ENCODE data around the gene CPLX3.

The CPLX3 gene

DNA sequence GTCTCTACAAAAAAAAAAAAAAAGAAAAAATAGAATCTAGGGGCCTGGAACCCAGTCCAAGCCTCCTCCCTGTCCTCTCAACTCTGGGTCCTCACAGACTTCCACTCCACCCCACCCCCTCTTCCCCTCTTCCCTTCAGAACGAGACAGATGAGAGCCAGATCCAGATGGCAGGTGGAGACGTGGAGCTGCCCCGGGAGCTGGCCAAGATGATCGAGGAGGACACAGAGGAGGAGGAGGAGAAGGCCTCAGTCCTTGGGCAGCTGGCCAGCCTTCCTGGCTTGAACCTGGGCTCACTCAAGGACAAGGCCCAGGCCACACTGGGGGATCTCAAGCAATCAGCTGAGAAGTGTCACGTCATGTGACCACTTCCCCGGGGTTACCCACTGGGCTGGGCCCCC lies 3.6 kb downstream of the CPLX3 start:
- ATAC-seq: no peak
- TF ChIP-seq, protein P1, sequence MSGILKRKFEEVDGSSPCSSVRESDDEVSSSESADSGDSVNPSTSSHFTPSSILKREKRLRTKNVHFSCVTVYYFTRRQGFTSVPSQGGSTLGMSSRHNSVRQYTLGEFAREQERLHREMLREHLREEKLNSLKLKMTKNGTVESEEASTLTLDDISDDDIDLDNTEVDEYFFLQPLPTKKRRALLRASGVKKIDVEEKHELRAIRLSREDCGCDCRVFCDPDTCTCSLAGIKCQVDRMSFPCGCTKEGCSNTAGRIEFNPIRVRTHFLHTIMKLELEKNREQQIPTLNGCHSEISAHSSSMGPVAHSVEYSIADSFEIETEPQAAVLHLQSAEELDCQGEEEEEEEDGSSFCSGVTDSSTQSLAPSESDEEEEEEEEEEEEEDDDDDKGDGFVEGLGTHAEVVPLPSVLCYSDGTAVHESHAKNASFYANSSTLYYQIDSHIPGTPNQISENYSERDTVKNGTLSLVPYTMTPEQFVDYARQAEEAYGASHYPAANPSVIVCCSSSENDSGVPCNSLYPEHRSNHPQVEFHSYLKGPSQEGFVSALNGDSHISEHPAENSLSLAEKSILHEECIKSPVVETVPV (CRISPR knock-in tag; IDR thresholded peaks at IDR 0.05): no peak
- TF ChIP-seq RARB (CRISPR knock-in tag; IDR thresholded peaks at IDR 0.05): no peak
- TF ChIP-seq PPARA (CRISPR knock-in tag; IDR thresholded peaks at IDR 0.05; ENCODE audit: borderline replicate concordance): no peak
- no peak for TF ChIP-seq ZNF70 (CRISPR knock-in tag; IDR thresholded peaks at IDR 0.05)
- TF ChIP-seq ZNF565 (CRISPR knock-in tag; conservative IDR thresholded peaks at IDR 0.05; ENCODE audit: low read depth): no peak
- no peak for TF ChIP-seq ISL1 (CRISPR knock-in tag; IDR thresholded peaks at IDR 0.05)
- TF ChIP-seq ARNTL (CRISPR knock-in tag; IDR thresholded peaks at IDR 0.05; ENCODE audit: borderline replicate concordance, low read depth): no peak
- no peak for TF ChIP-seq BACH2 (CRISPR knock-in tag; IDR thresholded peaks at IDR 0.05; ENCODE audit: borderline replicate concordance)
- no peak for TF ChIP-seq CSDC2 (CRISPR knock-in tag; IDR thresholded peaks at IDR 0.05)
- TF ChIP-seq OSR1 (CRISPR knock-in tag; IDR thresholded peaks at IDR 0.05): no peak
- no peak for TF ChIP-seq ZNF8 (CRISPR knock-in tag; IDR thresholded peaks at IDR 0.05)
- TF ChIP-seq, protein P2, sequence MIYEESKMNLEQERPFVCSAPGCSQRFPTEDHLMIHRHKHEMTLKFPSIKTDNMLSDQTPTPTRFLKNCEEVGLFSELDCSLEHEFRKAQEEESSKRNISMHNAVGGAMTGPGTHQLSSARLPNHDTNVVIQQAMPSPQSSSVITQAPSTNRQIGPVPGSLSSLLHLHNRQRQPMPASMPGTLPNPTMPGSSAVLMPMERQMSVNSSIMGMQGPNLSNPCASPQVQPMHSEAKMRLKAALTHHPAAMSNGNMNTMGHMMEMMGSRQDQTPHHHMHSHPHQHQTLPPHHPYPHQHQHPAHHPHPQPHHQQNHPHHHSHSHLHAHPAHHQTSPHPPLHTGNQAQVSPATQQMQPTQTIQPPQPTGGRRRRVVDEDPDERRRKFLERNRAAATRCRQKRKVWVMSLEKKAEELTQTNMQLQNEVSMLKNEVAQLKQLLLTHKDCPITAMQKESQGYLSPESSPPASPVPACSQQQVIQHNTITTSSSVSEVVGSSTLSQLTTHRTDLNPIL (CRISPR knock-in tag; IDR thresholded peaks at IDR 0.05; ENCODE audit: low read depth): no peak
- no peak for TF ChIP-seq SNAI2 (CRISPR knock-in tag; IDR thresholded peaks at IDR 0.05)
- no peak for TF ChIP-seq ZFP3 (CRISPR knock-in tag; IDR thresholded peaks at IDR 0.05)
- TF ChIP-seq, protein P3, sequence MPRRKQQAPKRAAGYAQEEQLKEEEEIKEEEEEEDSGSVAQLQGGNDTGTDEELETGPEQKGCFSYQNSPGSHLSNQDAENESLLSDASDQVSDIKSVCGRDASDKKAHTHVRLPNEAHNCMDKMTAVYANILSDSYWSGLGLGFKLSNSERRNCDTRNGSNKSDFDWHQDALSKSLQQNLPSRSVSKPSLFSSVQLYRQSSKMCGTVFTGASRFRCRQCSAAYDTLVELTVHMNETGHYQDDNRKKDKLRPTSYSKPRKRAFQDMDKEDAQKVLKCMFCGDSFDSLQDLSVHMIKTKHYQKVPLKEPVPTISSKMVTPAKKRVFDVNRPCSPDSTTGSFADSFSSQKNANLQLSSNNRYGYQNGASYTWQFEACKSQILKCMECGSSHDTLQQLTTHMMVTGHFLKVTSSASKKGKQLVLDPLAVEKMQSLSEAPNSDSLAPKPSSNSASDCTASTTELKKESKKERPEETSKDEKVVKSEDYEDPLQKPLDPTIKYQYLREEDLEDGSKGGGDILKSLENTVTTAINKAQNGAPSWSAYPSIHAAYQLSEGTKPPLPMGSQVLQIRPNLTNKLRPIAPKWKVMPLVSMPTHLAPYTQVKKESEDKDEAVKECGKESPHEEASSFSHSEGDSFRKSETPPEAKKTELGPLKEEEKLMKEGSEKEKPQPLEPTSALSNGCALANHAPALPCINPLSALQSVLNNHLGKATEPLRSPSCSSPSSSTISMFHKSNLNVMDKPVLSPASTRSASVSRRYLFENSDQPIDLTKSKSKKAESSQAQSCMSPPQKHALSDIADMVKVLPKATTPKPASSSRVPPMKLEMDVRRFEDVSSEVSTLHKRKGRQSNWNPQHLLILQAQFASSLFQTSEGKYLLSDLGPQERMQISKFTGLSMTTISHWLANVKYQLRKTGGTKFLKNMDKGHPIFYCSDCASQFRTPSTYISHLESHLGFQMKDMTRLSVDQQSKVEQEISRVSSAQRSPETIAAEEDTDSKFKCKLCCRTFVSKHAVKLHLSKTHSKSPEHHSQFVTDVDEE (CRISPR knock-in tag; IDR thresholded peaks at IDR 0.05): no peak
- no peak for TF ChIP-seq TOX (CRISPR knock-in tag; IDR thresholded peaks at IDR 0.05; ENCODE audit: borderline replicate concordance)
- TF ChIP-seq ESRRG (CRISPR knock-in tag; IDR thresholded peaks at IDR 0.05): no peak

DNA sequence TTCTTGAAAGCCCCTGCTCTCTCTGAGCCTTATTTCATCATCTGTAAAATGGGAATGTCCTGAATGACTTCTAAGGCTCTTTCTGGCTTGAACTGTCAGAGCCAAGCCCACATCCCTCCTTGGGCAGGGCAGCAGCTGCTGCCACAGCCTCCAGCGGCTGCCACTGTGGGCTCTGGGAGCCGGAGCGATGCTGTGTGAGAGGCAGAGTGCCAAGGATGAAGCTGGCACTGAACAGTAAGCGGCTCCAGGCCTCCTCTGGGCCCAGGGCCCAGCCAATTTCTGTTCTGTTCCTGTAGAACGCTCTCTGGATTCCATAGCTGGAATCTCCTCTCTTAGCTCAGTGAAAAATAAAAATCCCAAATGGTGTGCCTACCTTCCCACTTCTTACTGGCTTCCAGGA lies 4.4 kb downstream of the CPLX3 start:
- no peak for TF ChIP-seq CSDC2 (CRISPR knock-in tag; IDR thresholded peaks at IDR 0.05)
- no peak for TF ChIP-seq ZNF70 (CRISPR knock-in tag; IDR thresholded peaks at IDR 0.05)
- TF ChIP-seq RARB (CRISPR knock-in tag; IDR thresholded peaks at IDR 0.05): no peak
- TF ChIP-seq ZC3H10 (CRISPR knock-in tag; IDR thresholded peaks at IDR 0.05): no peak
- no peak for TF ChIP-seq ZFP30 (CRISPR knock-in tag; IDR thresholded peaks at IDR 0.05)
- no peak for TF ChIP-seq ARNTL (CRISPR knock-in tag; IDR thresholded peaks at IDR 0.05; ENCODE audit: borderline replicate concordance, low read depth)
- TF ChIP-seq ZNF565 (CRISPR knock-in tag; conservative IDR thresholded peaks at IDR 0.05; ENCODE audit: low read depth): no peak
- TF ChIP-seq BACH2 (CRISPR knock-in tag; IDR thresholded peaks at IDR 0.05; ENCODE audit: borderline replicate concordance): no peak
- TF ChIP-seq, protein P1 (CRISPR knock-in tag; IDR thresholded peaks at IDR 0.05): no peak
- TF ChIP-seq ESRRG (CRISPR knock-in tag; IDR thresholded peaks at IDR 0.05): no peak
- no peak for TF ChIP-seq TCF4 (CRISPR knock-in tag; IDR thresholded peaks at IDR 0.05; ENCODE audit: borderline replicate concordance)
- ATAC-seq: no peak

DNA sequence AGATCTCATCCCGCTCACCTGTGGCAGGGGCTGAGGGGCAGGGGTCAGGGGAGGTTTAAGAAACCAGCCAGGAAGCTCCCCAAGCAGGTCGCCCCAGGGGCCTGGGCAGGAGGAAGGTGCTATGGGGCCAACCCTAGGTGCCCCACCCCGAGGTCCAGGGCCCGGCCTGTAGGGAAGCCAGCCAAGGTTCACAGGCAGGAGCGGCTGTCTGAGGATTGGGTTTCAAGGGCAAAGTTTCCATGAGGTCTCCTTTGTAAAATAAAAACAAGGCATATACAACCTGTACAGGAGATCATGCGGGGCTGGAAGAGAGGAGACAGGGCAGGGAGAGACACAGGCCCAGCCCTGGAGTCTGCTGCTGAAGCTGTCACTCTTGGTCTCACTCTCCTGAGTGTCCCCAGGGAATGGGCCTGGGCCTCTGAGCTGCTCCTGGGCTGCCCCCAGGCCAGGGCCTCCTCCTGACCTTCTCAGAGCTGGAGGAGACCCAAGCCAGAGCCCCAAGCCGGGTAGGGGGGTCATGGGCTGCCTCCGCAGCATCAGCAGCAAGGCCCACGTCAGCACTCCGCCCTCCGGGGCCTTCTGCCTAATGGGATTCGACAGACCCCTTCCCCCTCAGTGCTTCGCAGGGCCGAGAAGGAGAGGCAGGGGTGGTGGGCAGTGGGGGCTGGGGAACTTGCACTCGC lies 5.5 kb downstream of the CPLX3 start:
- no peak for ATAC-seq
- no peak for TF ChIP-seq TOX (CRISPR knock-in tag; IDR thresholded peaks at IDR 0.05; ENCODE audit: borderline replicate concordance)
- TF ChIP-seq GLIS3 (CRISPR knock-in tag; IDR thresholded peaks at IDR 0.05): no peak
- no peak for TF ChIP-seq ZFP30 (CRISPR knock-in tag; IDR thresholded peaks at IDR 0.05)
- TF ChIP-seq ARNTL (CRISPR knock-in tag; IDR thresholded peaks at IDR 0.05; ENCODE audit: borderline replicate concordance, low read depth): no peak
- no peak for TF ChIP-seq PPARA (CRISPR knock-in tag; IDR thresholded peaks at IDR 0.05; ENCODE audit: borderline replicate concordance)
- TF ChIP-seq, protein P2 (CRISPR knock-in tag; IDR thresholded peaks at IDR 0.05; ENCODE audit: low read depth): no peak
- TF ChIP-seq, protein P1 (CRISPR knock-in tag; IDR thresholded peaks at IDR 0.05): no peak
- TF ChIP-seq OSR1 (CRISPR knock-in tag; IDR thresholded peaks at IDR 0.05): no peak
- no peak for TF ChIP-seq CSDC2 (CRISPR knock-in tag; IDR thresholded peaks at IDR 0.05)
- TF ChIP-seq RARB (CRISPR knock-in tag; IDR thresholded peaks at IDR 0.05): no peak
- TF ChIP-seq SNAI2 (CRISPR knock-in tag; IDR thresholded peaks at IDR 0.05): no peak
- TF ChIP-seq BACH2 (CRISPR knock-in tag; IDR thresholded peaks at IDR 0.05; ENCODE audit: borderline replicate concordance): no peak
- no peak for TF ChIP-seq ZNF8 (CRISPR knock-in tag; IDR thresholded peaks at IDR 0.05)
- no peak for TF ChIP-seq ZC3H10 (CRISPR knock-in tag; IDR thresholded peaks at IDR 0.05)
- no peak for TF ChIP-seq ZFP3 (CRISPR knock-in tag; IDR thresholded peaks at IDR 0.05)
- TF ChIP-seq, protein P4, sequence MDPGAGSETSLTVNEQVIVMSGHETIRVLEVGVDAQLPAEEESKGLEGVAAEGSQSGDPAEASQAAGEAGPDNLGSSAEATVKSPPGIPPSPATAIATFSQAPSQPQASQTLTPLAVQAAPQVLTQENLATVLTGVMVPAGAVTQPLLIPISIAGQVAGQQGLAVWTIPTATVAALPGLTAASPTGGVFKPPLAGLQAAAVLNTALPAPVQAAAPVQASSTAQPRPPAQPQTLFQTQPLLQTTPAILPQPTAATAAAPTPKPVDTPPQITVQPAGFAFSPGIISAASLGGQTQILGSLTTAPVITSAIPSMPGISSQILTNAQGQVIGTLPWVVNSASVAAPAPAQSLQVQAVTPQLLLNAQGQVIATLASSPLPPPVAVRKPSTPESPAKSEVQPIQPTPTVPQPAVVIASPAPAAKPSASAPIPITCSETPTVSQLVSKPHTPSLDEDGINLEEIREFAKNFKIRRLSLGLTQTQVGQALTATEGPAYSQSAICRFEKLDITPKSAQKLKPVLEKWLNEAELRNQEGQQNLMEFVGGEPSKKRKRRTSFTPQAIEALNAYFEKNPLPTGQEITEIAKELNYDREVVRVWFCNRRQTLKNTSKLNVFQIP (CRISPR knock-in tag; IDR thresholded peaks at IDR 0.05; ENCODE audit: borderline replicate concordance, low read depth): no peak
